HG02763 (cell line): ENCODE results near the gene MYH9.

Experiments used
- ATAC-seq: cut with Tn5 transposase; IDR thresholded peaks from one replicate; pipeline ENCODE4 v1.9.1; 2021; ENCODE audit warnings: mild to moderate bottlenecking, moderate library complexity; ENCODE audit not compliant: unreplicated experiment

MYH9 gene

GRCh38 chr22:36351921-36352802 is 35.6 kb downstream of the MYH9 start:
- no peak for ATAC-seq

- ATAC-seq, result no peak
These were observed 36.8 kb downstream of the MYH9 start for GRCh38 chr22:36350751-36351594.

- ATAC-seq, result no peak
These were observed 38.0 kb downstream of the MYH9 start for GRCh38 chr22:36349726-36350125.

- ATAC-seq, result no peak
These were observed 39.0 kb downstream of the MYH9 start for GRCh38 chr22:36348760-36349159.

GRCh38 chr22:36347094-36347493 is 40.7 kb downstream of the MYH9 start:
- ATAC-seq, result no peak

GRCh38 chr22:36344106-36344827 is 43.5 kb downstream of the MYH9 start:
- ATAC-seq, result no peak

GRCh38 chr22:36343720-36344105 is 44.1 kb downstream of the MYH9 start:
- no peak for ATAC-seq

- ATAC-seq, result no peak
These were observed 44.6 kb downstream of the MYH9 start for GRCh38 chr22:36343070-36343719.

GRCh38 chr22:36341640-36342041 is 46.1 kb downstream of the MYH9 start:
- ATAC-seq, result no peak

GRCh38 chr22:36340621-36341020 is 47.1 kb downstream of the MYH9 start:
- no peak for ATAC-seq

- ATAC-seq, result no peak
These were observed 48.3 kb downstream of the MYH9 start for GRCh38 chr22:36339171-36340065.

GRCh38 chr22:36337365-36338130 is 50.2 kb downstream of the MYH9 start:
- no peak for ATAC-seq

GRCh38 chr22:36336246-36337182 is 51.3 kb downstream of the MYH9 start:
- no peak for ATAC-seq

- no peak for ATAC-seq
These were observed 52.1 kb downstream of the MYH9 start for GRCh38 chr22:36335621-36336020.

- ATAC-seq, result no peak
These were observed 52.8 kb downstream of the MYH9 start for GRCh38 chr22:36334821-36335603.

GRCh38 chr22:36334081-36334820 is 53.5 kb downstream of the MYH9 start:
- ATAC-seq, result no peak
